GM12873 (cell line): ENCODE data around the gene ZFP90.

Source experiments
- TF ChIP-seq, protein P1 (sequence below): IDR thresholded peaks from 2 replicates; pipeline ENCODE4 v1.5.1; 2012; ENCODE audit warnings: low read depth, mild to moderate bottlenecking, moderate library complexity, low read length, control low read depth; ENCODE audit not compliant: insufficient read depth; ENCODE audit errors: missing control alignments

The ZFP90 gene

GRCh38 chr16:68508641-68509240 lies 30.4 kb upstream of the ZFP90 start:
- TF ChIP-seq, protein P1, sequence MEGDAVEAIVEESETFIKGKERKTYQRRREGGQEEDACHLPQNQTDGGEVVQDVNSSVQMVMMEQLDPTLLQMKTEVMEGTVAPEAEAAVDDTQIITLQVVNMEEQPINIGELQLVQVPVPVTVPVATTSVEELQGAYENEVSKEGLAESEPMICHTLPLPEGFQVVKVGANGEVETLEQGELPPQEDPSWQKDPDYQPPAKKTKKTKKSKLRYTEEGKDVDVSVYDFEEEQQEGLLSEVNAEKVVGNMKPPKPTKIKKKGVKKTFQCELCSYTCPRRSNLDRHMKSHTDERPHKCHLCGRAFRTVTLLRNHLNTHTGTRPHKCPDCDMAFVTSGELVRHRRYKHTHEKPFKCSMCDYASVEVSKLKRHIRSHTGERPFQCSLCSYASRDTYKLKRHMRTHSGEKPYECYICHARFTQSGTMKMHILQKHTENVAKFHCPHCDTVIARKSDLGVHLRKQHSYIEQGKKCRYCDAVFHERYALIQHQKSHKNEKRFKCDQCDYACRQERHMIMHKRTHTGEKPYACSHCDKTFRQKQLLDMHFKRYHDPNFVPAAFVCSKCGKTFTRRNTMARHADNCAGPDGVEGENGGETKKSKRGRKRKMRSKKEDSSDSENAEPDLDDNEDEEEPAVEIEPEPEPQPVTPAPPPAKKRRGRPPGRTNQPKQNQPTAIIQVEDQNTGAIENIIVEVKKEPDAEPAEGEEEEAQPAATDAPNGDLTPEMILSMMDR: no peak

GRCh38 chr16:68509381-68509780 lies 29.7 kb upstream of the ZFP90 start:
- TF ChIP-seq, protein P1: no peak

DNA sequence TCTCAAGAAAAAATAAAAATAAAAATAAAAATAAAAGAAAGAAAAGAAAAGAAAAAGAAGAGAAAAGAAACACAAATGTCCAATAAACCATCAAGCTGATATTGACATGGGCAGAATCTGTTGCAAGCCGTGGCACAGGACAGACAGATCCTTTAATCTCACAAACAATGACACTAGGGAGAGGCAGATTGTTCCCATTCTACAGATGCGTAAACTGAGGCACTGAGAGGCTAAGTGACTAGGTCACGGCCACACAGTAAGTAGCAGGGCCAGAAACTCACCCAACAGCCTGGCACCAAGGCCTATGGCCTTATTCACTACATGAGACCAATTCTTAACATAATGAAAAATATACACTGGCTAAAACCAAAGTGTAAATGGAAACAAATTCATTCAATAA lies 28.3 kb upstream of the ZFP90 start:
- TF ChIP-seq, protein P1: no peak

DNA sequence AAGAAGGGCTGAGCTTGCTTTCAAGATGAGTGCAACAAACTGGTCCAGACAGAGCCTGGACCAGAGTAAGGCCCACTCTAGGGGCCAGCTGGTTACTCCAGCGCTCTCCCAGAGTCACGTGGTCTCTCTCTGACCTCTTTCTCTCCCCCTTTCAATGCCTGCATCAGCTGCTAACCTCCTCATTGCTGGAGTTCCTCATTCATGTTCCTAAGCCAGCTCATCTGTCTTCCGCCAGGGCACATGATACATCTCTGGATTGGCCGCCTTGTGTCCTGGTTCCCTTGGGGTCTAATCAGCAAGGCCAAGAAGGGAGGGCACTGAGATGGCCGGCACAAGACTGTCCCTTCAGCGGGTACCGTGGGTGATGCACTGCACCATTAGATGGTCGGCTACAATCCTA lies 26.9 kb upstream of the ZFP90 start:
- TF ChIP-seq, protein P1: no peak

DNA sequence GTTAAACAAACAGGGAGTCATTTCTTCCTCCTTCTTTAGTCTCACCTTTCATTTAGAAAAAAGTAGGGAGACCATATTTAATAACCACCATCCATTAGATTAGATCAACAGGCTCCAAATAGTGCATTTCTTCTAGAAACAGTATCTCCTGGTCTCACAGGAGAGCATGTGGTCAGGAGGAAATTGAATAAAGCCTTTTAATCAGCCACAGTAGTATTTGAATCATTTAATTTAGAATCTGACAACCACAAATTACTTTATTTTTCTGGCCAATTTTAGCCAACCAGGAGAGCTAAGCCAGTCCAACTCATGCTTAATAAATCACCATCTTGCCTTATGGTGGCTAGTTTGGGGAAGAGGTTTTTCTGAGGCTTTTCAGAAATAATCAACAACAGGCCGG lies 26.3 kb upstream of the ZFP90 start:
- TF ChIP-seq, protein P1: no peak

GRCh38 chr16:68514511-68514910 lies 24.6 kb upstream of the ZFP90 start:
- TF ChIP-seq, protein P1: no peak

DNA sequence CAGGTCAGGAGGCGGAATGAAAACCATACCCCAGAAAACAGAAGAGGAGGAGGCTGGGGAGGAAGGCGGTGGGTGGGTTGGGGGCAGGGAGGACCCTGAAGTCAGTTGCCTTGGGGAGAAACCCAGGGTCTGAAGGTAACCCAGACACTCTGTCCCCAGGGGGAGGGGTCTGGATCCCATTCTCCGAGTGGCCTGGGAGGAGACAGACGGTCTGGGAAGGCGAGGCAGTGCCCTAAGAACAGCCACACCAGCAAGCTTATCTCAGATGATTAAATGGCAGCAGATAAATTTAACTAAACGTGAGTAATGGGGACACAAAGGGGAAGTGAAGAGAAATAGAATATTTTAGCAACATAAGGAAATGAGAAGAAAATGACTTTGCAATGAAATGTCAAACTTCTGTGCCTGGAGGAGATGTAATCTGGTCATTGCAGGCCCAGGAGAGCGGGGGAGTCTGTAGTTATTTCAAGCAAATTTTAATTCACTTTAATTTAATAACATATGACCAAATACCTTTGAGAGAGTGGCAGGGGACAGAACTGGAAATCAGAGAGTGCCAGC lies 21.4 kb upstream of the ZFP90 start:
- TF ChIP-seq, protein P1: no peak
